HEK293 (cell line): ENCODE results near the gene ZNF804A.

Experiments used
- CTCF ChIA-PET: fragments of 350-600 bp; formaldehyde crosslinking; extraction: SDS; loops from one replicate; lab custom pipeline; 2021; ENCODE audit warnings: antibody characterized with exemption; lab: Yijun Ruan, JAX
- POLR2A ChIA-PET: fragments of 300-600 bp; formaldehyde crosslinking; extraction: SDS; loops from one replicate; lab custom pipeline; 2020; ENCODE audit warnings: antibody characterized with exemption, inconsistent platforms; lab: Yijun Ruan, JAX
- H3K27ac ChIP-seq: fragments of 200-500 bp; sonication (Bioruptor generic); 2 replicates; pipeline ENCODE4 v1.5.1; 2014; ENCODE audit warnings: low read depth, low read length, control low read depth, inconsistent platforms; ENCODE audit errors: extremely low read depth
- H3K36me3 ChIP-seq, 2 experiments: fragments of 200-500 bp in 1 of 2; sonication (Bioruptor generic) in 1 of 2; 1 replicate in 1 of 2; 2 replicates in 1 of 2; pipeline ENCODE4 v1.5.1; 2014 to 2017; ENCODE audit warnings: inconsistent platforms in 2 of 2, low read length in 2 of 2; ENCODE audit not compliant: control insufficient read depth in 2 of 2, insufficient read depth in 1 of 2
- H3K4me1 ChIP-seq: fragments of 200-500 bp; sonication (Bioruptor generic); 2 replicates; pipeline ENCODE4 v1.5.1; 2014; ENCODE audit warnings: mild to moderate bottlenecking, low read length, inconsistent platforms; ENCODE audit not compliant: control insufficient read depth, insufficient read depth
- H3K4me3 ChIP-seq: 2 replicates; pipeline ENCODE4 v1.5.1; 2011; ENCODE audit warnings: low read depth, mild to moderate bottlenecking, control low read depth, low read length, moderate library complexity
- H3K9me3 ChIP-seq: fragments of 200-500 bp; sonication (Bioruptor generic); 2 replicates; pipeline ENCODE4 v1.5.1; 2014; ENCODE audit warnings: low read depth, low read length, inconsistent platforms; ENCODE audit not compliant: control insufficient read depth, insufficient read depth
- BCL11B ChIP-seq: fragments of 450-650 bp; formaldehyde crosslinking; IDR thresholded peaks from 2 replicates; pipeline ENCODE4 v1.5.1; 2016; ENCODE audit warnings: low read depth, missing biosample characterization, missing genetic modification characterization
- PBX3 ChIP-seq: sonication (generic); formaldehyde crosslinking; IDR thresholded peaks from 2 replicates; pipeline ENCODE4 v1.8.1; 2022; ENCODE audit warnings: mild to moderate bottlenecking, moderate library complexity, missing genetic modification reagents
- YY1 ChIP-seq: fragments of 450-650 bp; formaldehyde crosslinking; IDR thresholded peaks from 2 replicates; pipeline ENCODE4 v1.5.1; 2018; ENCODE audit warnings: missing biosample characterization, missing genetic modification characterization
- ZBTB17 ChIP-seq: fragments of 450-650 bp; formaldehyde crosslinking; IDR thresholded peaks from 2 replicates; pipeline ENCODE4 v1.5.1; 2016; ENCODE audit warnings: missing biosample characterization, missing genetic modification characterization
- ZNF121 ChIP-seq: fragments of 450-650 bp; formaldehyde crosslinking; IDR thresholded peaks from 2 replicates; pipeline ENCODE4 v1.5.1; 2016; ENCODE audit warnings: missing biosample characterization, missing genetic modification characterization
- ZNF146 ChIP-seq: fragments of 450-650 bp; formaldehyde crosslinking; IDR thresholded peaks from 2 replicates; pipeline ENCODE4 v1.5.1; 2016; ENCODE audit warnings: missing biosample characterization, missing genetic modification characterization
- ZNF26 ChIP-seq: fragments of 450-650 bp; formaldehyde crosslinking; IDR thresholded peaks from 2 replicates; pipeline ENCODE4 v1.5.1; 2016; ENCODE audit warnings: missing biosample characterization, missing genetic modification characterization
- ZNF624 ChIP-seq: fragments of 450-650 bp; formaldehyde crosslinking; IDR thresholded peaks from 2 replicates; pipeline ENCODE4 v1.5.1; 2017; ENCODE audit warnings: missing biosample characterization, missing genetic modification characterization
- ZNF830 ChIP-seq: fragments of 450-650 bp; IDR thresholded peaks from 2 replicates; pipeline ENCODE4 v1.5.0; 2018; ENCODE audit warnings: missing biosample characterization, missing genetic modification characterization, low read depth, mild to moderate bottlenecking, moderate library complexity
- TF ChIP-seq, protein P1 (sequence below): fragments of 450-650 bp; formaldehyde crosslinking; IDR thresholded peaks from 2 replicates; pipeline ENCODE4 v1.5.1; 2016; ENCODE audit warnings: missing biosample characterization, missing genetic modification characterization
- TF ChIP-seq, protein P2 (sequence below): fragments of 450-650 bp; formaldehyde crosslinking; IDR thresholded peaks from 2 replicates; pipeline ENCODE4 v1.5.1; 2016; ENCODE audit warnings: missing biosample characterization, missing genetic modification characterization
- TF ChIP-seq, protein P3 (sequence below): fragments of 450-650 bp; formaldehyde crosslinking; IDR thresholded peaks from 2 replicates; pipeline ENCODE4 v1.5.1; 2017; ENCODE audit warnings: missing biosample characterization, mild to moderate bottlenecking, missing genetic modification characterization, moderate library complexity
- TF ChIP-seq, protein P4 (sequence below): fragments of 450-650 bp; formaldehyde crosslinking; IDR thresholded peaks from 2 replicates; pipeline ENCODE4 v1.5.1; 2016; ENCODE audit warnings: missing biosample characterization, missing genetic modification characterization, borderline replicate concordance

ZNF804A gene

DNA sequence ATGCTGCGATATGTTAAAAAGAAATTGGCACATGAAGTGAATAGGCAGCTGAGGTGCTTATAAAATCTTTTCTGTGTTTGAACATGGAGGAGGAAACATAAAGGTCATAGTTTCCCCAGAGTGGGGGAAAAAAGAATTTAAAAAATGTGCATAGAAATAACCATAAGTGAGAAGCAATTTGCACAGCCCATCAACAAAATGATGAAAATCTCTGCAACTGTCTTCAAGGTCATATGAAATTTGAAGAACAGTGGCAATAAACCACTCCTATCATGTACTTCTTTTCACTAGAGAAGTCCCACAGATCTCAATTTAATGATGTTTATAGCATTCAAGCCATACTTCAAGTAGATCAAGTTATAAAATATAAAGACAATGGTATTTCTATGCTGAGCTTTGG is 46.7 kb upstream of the ZNF804A start:
- no peak for TF ChIP-seq ZBTB17 (tag by site-specific recombination)
- no peaks in the 10 kb centered on the region for H3K9me3 ChIP-seq
- H3K4me3 ChIP-seq, result no peak overlapping the region
- no peaks in the 10 kb centered on the region for H3K4me1 ChIP-seq
- ChIA-PET CTCF (no interaction called here), POLR2A (no interaction called here)
- no peak overlapping the region for H3K27ac ChIP-seq
- no peaks in the 10 kb centered on the region for H3K36me3 ChIP-seq

- ChIA-PET POLR2A (no interaction called here), CTCF (no interaction called here)
- TF ChIP-seq ZNF624, result no peak
- TF ChIP-seq ZNF830 (tag by site-specific recombination), result no peak
- TF ChIP-seq, protein P1, sequence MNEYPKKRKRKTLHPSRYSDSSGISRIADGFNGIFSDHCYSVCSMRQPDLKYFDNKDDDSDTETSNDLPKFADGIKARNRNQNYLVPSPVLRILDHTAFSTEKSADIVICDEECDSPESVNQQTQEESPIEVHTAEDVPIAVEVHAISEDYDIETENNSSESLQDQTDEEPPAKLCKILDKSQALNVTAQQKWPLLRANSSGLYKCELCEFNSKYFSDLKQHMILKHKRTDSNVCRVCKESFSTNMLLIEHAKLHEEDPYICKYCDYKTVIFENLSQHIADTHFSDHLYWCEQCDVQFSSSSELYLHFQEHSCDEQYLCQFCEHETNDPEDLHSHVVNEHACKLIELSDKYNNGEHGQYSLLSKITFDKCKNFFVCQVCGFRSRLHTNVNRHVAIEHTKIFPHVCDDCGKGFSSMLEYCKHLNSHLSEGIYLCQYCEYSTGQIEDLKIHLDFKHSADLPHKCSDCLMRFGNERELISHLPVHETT, result no peak
- H3K9me3 ChIP-seq, result no peaks in the 10 kb centered on the region
- H3K4me3 ChIP-seq, result no peak overlapping the region
- H3K4me1 ChIP-seq, result no peaks in the 10 kb centered on the region
- no peak overlapping the region for H3K27ac ChIP-seq
- H3K36me3 ChIP-seq, result no peaks in the 10 kb centered on the region
Observed at GRCh38 chr2:184554736-184555135, 43.6 kb upstream of the ZNF804A start.

GRCh38 chr2:184555352-184555751 is 43.0 kb upstream of the ZNF804A start:
- Histone ChIP-seq H3K36me3 (no peaks in the 10 kb centered on the region), H3K4me1 (no peaks in the 10 kb centered on the region), H3K27ac (no peak overlapping the region), H3K4me3 (no peak overlapping the region), H3K9me3 (no peaks in the 10 kb centered on the region)
- ChIA-PET CTCF (no interaction called here), POLR2A (no interaction called here)
- TF ChIP-seq BCL11B (tag by site-specific recombination) (no peak), ZNF830 (tag by site-specific recombination) (no peak), YY1 (tag by site-specific recombination) (no peak)
- TF ChIP-seq, protein P2, sequence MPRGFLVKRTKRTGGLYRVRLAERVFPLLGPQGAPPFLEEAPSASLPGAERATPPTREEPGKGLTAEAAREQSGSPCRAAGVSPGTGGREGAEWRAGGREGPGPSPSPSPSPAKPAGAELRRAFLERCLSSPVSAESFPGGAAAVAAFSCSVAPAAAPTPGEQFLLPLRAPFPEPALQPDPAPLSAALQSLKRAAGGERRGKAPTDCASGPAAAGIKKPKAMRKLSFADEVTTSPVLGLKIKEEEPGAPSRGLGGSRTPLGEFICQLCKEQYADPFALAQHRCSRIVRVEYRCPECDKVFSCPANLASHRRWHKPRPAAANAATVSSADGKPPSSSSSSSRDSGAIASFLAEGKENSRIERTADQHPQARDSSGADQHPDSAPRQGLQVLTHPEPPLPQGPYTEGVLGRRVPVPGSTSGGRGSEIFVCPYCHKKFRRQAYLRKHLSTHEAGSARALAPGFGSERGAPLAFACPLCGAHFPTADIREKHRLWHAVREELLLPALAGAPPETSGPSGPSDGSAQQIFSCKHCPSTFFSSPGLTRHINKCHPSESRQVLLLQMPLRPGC (tag by site-specific recombination), result no peak
- TF ChIP-seq, protein P3, sequence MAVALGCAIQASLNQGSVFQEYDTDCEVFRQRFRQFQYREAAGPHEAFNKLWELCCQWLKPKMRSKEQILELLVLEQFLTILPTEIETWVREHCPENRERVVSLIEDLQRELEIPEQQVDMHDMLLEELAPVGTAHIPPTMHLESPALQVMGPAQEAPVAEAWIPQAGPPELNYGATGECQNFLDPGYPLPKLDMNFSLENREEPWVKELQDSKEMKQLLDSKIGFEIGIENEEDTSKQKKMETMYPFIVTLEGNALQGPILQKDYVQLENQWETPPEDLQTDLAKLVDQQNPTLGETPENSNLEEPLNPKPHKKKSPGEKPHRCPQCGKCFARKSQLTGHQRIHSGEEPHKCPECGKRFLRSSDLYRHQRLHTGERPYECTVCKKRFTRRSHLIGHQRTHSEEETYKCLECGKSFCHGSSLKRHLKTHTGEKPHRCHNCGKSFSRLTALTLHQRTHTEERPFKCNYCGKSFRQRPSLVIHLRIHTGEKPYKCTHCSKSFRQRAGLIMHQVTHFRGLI (tag by site-specific recombination), result no peak
- TF ChIP-seq, all 188 proteins: peak for 0

GRCh38 chr2:184556639-184557038 is 41.7 kb upstream of the ZNF804A start:
- CTCF ChIA-PET, result no interaction called here
- POLR2A ChIA-PET, result no interaction called here
- TF ChIP-seq ZNF121 (tag by site-specific recombination) (no peak), ZNF146 (tag by site-specific recombination) (no peak), PBX3 (CRISPR knock-in tag) (no peak), ZNF26 (tag by site-specific recombination) (no peak)
- TF ChIP-seq, protein P4, sequence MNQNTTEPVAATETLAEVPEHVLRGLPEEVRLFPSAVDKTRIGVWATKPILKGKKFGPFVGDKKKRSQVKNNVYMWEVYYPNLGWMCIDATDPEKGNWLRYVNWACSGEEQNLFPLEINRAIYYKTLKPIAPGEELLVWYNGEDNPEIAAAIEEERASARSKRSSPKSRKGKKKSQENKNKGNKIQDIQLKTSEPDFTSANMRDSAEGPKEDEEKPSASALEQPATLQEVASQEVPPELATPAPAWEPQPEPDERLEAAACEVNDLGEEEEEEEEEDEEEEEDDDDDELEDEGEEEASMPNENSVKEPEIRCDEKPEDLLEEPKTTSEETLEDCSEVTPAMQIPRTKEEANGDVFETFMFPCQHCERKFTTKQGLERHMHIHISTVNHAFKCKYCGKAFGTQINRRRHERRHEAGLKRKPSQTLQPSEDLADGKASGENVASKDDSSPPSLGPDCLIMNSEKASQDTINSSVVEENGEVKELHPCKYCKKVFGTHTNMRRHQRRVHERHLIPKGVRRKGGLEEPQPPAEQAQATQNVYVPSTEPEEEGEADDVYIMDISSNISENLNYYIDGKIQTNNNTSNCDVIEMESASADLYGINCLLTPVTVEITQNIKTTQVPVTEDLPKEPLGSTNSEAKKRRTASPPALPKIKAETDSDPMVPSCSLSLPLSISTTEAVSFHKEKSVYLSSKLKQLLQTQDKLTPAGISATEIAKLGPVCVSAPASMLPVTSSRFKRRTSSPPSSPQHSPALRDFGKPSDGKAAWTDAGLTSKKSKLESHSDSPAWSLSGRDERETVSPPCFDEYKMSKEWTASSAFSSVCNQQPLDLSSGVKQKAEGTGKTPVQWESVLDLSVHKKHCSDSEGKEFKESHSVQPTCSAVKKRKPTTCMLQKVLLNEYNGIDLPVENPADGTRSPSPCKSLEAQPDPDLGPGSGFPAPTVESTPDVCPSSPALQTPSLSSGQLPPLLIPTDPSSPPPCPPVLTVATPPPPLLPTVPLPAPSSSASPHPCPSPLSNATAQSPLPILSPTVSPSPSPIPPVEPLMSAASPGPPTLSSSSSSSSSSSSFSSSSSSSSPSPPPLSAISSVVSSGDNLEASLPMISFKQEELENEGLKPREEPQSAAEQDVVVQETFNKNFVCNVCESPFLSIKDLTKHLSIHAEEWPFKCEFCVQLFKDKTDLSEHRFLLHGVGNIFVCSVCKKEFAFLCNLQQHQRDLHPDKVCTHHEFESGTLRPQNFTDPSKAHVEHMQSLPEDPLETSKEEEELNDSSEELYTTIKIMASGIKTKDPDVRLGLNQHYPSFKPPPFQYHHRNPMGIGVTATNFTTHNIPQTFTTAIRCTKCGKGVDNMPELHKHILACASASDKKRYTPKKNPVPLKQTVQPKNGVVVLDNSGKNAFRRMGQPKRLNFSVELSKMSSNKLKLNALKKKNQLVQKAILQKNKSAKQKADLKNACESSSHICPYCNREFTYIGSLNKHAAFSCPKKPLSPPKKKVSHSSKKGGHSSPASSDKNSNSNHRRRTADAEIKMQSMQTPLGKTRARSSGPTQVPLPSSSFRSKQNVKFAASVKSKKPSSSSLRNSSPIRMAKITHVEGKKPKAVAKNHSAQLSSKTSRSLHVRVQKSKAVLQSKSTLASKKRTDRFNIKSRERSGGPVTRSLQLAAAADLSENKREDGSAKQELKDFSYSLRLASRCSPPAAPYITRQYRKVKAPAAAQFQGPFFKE (tag by site-specific recombination), result no peak

More at GRCh38 chr2:184556639-184557038, 41.7 kb upstream of the ZNF804A start:
- H3K9me3 ChIP-seq, result no peaks in the 10 kb centered on the region
- H3K4me1 ChIP-seq, result no peaks in the 10 kb centered on the region
- H3K27ac ChIP-seq, result no peak overlapping the region
- H3K4me3 ChIP-seq, result no peak overlapping the region
- H3K36me3 ChIP-seq, result no peaks in the 10 kb centered on the region
